Dendritic cell treated with granulocyte-macrophage colony-stimulating factor and Interleukin-4, amounts not matched to agents 40 ng/mL and 50 ng/mL, for 4 days (primary cell): Measurements from ENCODE around the gene FAM167B.

Experiments
- H3K27ac Mint-ChIP-seq: one replicate; pipeline ENCODE4 v1.8.0; 2022; ENCODE audit warnings: mild to moderate bottlenecking, mixed read lengths
- H3K27me3 Mint-ChIP-seq: one replicate; pipeline ENCODE4 v1.8.0; 2022; ENCODE audit warnings: mild to moderate bottlenecking, mixed read lengths
- H3K36me3 Mint-ChIP-seq: one replicate; pipeline ENCODE4 v1.8.0; 2022; ENCODE audit warnings: low read depth, mixed read lengths
- H3K4me1 Mint-ChIP-seq: one replicate; pipeline ENCODE4 v1.8.0; 2022; ENCODE audit warnings: low read depth, mixed read lengths
- H3K4me3 Mint-ChIP-seq: one replicate; pipeline ENCODE4 v1.8.0; 2022; ENCODE audit warnings: mild to moderate bottlenecking, moderate library complexity, mixed read lengths
- H3K9me3 Mint-ChIP-seq: one replicate; pipeline ENCODE4 v1.8.0; 2022; ENCODE audit warnings: mixed read lengths
- intact Hi-C: fragments of 100-400 bp; cut with micrococcal nuclease; formaldehyde crosslinking; loops from one replicate; pipeline ENCODE4 v1.15.0; 2022

FAM167B gene

GRCh38 chr1:32239337-32239736 lies 7.7 kb upstream of the FAM167B start:
- Mint-ChIP-seq H3K4me1 (peaks cover 28% of the 10 kb centered on the region), H3K36me3 (no peaks in the 10 kb centered on the region)
- intact Hi-C loops: no loop called here

DNA sequence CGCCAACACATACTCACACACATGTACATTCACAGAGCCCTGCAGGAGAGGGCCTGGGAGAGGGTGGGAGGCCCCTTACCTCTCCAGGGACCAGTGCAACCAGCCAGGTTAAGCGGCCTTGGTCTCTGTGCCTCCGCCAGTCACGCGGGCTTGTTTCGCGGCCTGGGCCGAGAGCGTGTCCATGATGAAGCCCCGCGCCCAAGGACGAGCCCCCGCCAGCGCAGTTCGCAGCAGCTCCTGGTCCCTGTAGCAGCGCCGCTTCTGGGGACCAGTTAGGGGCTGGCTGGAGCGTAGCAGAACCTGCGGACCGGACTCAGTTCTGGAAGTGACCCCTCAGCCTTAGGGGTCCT lies 7.3 kb upstream of the FAM167B start:
- Mint-ChIP-seq H3K9me3 (no peaks in the 10 kb centered on the region), H3K36me3 (no peaks in the 10 kb centered on the region), H3K4me1 (peaks cover 28% of the 10 kb centered on the region), H3K27ac (no peak overlapping the region), H3K4me3 (peak overlapping the region; percentile 74), H3K27me3 (peaks cover 33% of the 10 kb centered on the region)
- intact Hi-C loops: loop anchor here (2.0 kb wide), 1 partner anchor 17 kb away; the partner anchor contains the start of genes EIF3I and TMEM234

More at GRCh38 chr1:32239337-32239736, 7.7 kb upstream of the FAM167B start:
- H3K4me3 Mint-ChIP-seq: no peak overlapping the region
- no peaks in the 10 kb centered on the region for H3K9me3 Mint-ChIP-seq
- H3K27me3 Mint-ChIP-seq: peaks cover 33% of the 10 kb centered on the region
- H3K27ac Mint-ChIP-seq: peak overlapping the region; percentile 3

DNA sequence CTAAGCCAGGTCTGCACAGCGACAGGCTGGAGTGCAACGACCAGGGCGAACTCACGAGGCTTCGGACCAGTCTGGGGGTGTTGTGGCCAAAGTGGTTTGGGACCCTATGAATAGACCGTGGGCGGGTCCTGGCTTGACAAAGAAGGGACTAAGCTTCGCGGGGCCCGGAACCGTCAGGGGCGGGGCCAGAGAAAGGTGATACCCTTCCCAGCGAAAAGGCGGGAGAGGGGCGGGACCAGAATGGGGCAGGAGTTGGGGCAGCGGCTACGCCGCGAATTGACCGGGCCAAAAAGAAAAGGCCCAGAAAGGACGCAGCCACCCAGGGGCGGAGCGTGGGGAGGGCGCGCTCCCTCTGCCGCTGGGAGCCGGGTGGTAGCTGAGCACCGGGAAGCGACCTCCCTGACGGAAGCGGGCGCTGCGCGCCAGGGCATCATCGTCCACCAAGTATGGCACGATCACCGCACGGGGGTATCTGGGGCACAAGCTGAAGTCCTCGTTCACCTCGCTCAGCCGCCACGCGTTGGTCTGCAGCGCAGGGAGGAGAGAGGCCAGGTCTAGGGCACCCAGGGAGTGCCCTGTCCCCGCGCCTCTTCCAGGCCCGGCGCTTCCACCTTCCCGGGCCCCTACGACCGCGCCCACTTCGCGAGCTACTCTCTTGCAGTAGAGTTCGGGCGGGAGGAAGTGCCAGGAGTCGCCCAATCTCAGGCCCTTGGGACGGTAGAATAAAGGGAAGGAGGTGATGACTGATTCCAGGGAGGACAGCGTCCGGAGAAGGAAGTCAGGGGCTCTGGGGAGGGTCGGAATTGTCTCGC lies 6.7 kb upstream of the FAM167B start:
- Mint-ChIP-seq H3K36me3 (no peaks in the 10 kb centered on the region), H3K27ac (peak overlapping the region; percentile 71), H3K4me1 (peaks cover 28% of the 10 kb centered on the region), H3K27me3 (peaks cover 33% of the 10 kb centered on the region), H3K9me3 (no peaks in the 10 kb centered on the region), H3K4me3 (peak overlapping the region; percentile 74)
- intact Hi-C loops: loop anchor here (2.0 kb wide), 1 partner anchor 18 kb away; the partner anchor contains the start of genes EIF3I and TMEM234

GRCh38 chr1:32241001-32241763 lies 5.8 kb upstream of the FAM167B start:
- Mint-ChIP-seq H3K27me3 (peaks cover 33% of the 10 kb centered on the region), H3K4me1 (peaks cover 28% of the 10 kb centered on the region), H3K4me3 (peak overlapping the region; percentile 74), H3K36me3 (no peaks in the 10 kb centered on the region), H3K27ac (peak overlapping the region; percentile 71), H3K9me3 (no peaks in the 10 kb centered on the region)
- intact Hi-C loops: loop anchor here (2.0 kb wide), 1 partner anchor 18 kb away; the partner anchor contains the start of genes EIF3I and TMEM234

- no peak overlapping the region for H3K27ac Mint-ChIP-seq
- H3K4me3 Mint-ChIP-seq: no peak overlapping the region
- H3K36me3 Mint-ChIP-seq: no peaks in the 10 kb centered on the region
Observed at GRCh38 chr1:32242341-32242851, 4.6 kb upstream of the FAM167B start.

DNA sequence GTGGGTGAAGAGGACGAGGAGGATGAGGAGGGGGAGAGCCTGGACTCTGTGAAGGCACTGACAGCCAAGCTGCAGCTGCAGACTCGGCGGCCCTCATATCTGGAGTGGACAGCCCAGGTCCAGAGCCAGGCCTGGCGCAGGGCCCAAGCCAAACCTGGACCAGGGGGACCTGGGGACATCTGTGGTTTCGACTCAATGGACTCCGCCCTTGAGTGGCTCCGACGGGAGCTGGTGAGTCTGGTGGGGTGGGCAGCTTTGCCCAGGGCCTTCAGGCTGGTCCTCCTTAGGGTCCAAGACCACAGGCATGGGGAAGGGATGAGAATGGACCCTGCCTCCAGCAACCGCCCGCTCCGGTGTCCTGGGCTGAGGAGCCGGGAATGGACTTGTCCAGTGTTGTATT lies 430 bp downstream of the FAM167B start:
- no peak overlapping the region for H3K4me3 Mint-ChIP-seq
- no peak overlapping the region for H3K27ac Mint-ChIP-seq
- no peaks in the 10 kb centered on the region for H3K36me3 Mint-ChIP-seq
- peaks cover 44% of the 10 kb centered on the region for H3K27me3 Mint-ChIP-seq
- intact Hi-C loops: no loop called here
- H3K9me3 Mint-ChIP-seq: no peaks in the 10 kb centered on the region
- H3K4me1 Mint-ChIP-seq: peaks cover 38% of the 10 kb centered on the region

More at GRCh38 chr1:32242341-32242851, 4.6 kb upstream of the FAM167B start:
- Mint-ChIP-seq H3K9me3 (no peaks in the 10 kb centered on the region), H3K27me3 (peaks cover 39% of the 10 kb centered on the region), H3K4me1 (peaks cover 34% of the 10 kb centered on the region)
- intact Hi-C loops: no loop called here

- intact Hi-C loops: no loop called here
- Mint-ChIP-seq H3K36me3 (no peaks in the 10 kb centered on the region), H3K9me3 (no peaks in the 10 kb centered on the region), H3K4me3 (peak overlapping the region; percentile 15), H3K27ac (no peak overlapping the region), H3K27me3 (peaks cover 44% of the 10 kb centered on the region), H3K4me1 (peaks cover 38% of the 10 kb centered on the region)
Observed at GRCh38 chr1:32247983-32248889, 1.2 kb downstream of the FAM167B start.

GRCh38 chr1:32249831-32250525 lies 3.0 kb downstream of the FAM167B start:
- Mint-ChIP-seq H3K36me3 (no peaks in the 10 kb centered on the region), H3K4me1 (peaks cover 38% of the 10 kb centered on the region), H3K9me3 (no peaks in the 10 kb centered on the region), H3K27me3 (peaks cover 44% of the 10 kb centered on the region), H3K27ac (no peak overlapping the region), H3K4me3 (no peak overlapping the region)
- intact Hi-C loops: no loop called here

DNA sequence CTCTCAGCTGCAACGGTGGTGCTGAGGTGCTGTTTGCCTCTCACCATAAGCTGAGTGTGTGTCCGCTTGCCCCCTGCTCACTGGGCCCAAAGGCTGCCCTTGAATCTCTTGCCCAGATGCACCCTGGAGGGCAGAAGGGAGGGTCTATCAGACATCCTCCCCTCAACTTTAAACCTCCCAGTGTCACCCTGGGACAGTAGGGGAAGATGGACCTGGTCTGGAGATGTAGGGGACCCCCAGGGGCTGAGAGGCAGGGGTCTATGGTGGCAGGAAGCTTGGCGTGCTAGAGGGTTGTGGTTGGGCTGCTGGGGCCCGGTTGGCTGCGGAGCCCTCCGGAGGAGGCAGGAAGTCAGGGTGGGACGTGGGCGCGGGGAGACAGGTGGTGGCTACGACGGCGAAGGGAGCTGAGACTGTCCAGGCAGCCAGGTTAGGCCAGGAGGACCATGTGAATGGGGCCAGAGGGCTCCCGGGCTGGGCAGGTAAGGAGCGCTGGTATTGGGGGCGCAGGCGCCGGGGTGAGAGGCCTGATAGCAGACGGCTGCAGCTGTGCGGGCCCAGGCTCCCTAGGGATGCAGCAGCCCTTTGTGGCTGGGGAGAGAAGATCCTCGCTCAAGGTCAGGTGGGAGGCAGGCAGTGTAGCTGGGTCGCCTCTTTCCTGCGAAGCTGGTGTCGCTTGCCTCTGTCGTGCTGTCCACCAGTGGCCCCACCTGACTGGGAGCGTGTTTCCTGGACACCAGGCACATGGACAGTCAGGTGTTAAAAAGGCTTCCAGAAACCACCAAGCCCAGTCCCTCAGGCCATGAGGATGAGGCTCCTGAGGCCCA lies 4.1 kb downstream of the FAM167B start, which contains the start of gene LCK:
Gene LCK (plus strand): TSS at position 373 of the 824 bp plus-strand sequence. CDS start 23,065 bp downstream, outside the sequence.
- Mint-ChIP-seq H3K27ac (no peak within 1 kb of the TSS), H3K9me3 (no peaks in the 10 kb centered on the region), H3K4me1 (peaks cover 38% of the 10 kb centered on the region), H3K4me3 (no peak within 1 kb of the TSS), H3K27me3 (peaks cover 44% of the 10 kb centered on the region), H3K36me3 (no peaks in the 10 kb centered on the region)
- intact Hi-C loops: no loop called here

DNA sequence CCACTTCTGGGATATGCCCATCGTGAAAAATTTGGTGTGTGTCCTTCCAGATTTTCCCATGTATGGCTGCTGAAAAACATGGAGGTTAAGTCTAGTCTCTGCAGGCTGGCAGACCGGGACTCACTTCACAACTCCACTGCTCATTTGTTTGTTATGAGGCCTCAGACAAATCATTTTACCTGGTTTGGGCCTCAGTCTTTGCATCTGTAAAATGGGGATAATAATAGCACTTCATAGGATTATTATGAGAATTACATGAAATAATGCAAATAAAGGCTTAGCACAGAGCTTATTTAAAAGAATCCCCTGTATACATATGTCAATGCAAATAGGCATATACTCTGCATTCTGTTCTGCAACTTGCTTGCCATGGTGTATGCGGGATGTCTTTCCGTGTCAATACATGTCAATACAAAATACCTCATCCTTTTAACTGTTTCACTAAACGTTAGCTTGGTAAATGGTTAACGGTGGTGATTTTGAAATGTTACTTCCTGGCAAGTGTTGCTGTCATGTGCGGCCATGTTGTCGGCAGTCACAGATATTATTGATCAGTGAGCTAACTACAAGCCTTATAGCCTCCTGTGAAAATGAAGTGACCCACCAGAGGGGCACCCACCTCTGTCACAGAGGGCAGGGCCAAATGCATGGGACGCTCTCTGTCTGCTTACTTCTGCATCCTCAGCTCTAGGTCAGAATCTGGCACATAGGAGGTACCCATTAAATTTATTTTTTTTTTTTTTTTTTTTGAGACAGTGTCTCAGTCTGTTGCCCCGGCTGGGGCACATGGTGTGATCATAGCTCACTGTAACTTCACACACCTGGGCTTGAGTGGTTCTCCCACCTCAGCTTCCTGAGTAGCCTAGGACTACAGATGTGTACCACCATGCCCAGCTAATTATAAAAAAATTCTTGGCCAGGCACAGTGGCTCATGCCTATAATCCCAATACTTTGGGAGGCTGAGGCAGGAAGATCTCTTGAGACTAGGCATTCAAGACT lies 8.3 kb downstream of the FAM167B start:
- Mint-ChIP-seq H3K27ac (no peak overlapping the region), H3K4me1 (peaks cover 14% of the 10 kb centered on the region), H3K4me3 (no peak overlapping the region), H3K9me3 (no peaks in the 10 kb centered on the region), H3K36me3 (no peaks in the 10 kb centered on the region), H3K27me3 (peaks cover 14% of the 10 kb centered on the region)
- intact Hi-C loops: no loop called here

DNA sequence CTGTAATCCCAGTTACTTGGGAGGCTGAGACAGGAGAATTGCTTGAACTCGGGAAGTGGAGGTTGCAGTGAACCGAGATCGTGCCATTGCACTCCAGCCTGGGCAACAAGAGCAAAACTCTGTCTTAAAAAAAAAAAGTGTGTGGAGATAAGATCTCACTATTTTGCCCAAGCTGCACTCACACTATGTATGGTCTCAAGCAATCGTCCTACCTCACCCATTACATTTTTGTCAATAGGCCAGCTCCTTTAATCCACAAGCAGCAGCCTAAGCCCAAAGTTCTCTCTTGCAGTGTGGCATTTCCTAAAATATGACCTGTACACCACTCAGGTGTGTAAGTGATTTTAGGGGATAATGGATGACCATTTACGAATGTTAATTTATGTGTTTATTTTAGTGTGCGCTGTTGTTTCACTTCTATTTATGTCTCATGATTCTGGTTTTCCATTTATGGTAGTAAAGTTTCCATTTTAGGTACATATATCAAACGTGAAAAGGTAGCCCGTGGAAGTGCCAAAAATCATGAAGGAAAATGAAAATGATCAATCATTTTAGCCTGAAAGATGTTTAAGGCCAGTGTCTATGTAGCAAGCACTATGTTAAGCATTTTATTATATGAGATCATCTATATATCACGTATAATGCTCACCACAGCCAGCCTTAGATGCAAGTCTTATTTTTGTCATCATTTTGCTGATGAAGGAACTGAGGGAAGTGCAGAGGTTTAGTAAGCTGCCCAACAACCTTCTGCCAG lies 9.6 kb downstream of the FAM167B start:
- Mint-ChIP-seq H3K9me3 (no peaks in the 10 kb centered on the region), H3K4me3 (no peak overlapping the region), H3K27me3 (peaks cover 6% of the 10 kb centered on the region), H3K27ac (no peak overlapping the region), H3K36me3 (no peaks in the 10 kb centered on the region), H3K4me1 (peaks cover 11% of the 10 kb centered on the region)
- intact Hi-C loops: no loop called here
